Measurements from ENCODE around the gene RBM26. TPM values are rescaled to one million over a fixed set of nuclear protein-coding genes. Genes with fewer than 3 reads are reported as not detected.

RBM26 gene
- total and polyA plus RNA-seq, 2 of the 4 experiments (the other 2 are of a cell fraction), result 17.6 to 18.1 TPM

DNA sequence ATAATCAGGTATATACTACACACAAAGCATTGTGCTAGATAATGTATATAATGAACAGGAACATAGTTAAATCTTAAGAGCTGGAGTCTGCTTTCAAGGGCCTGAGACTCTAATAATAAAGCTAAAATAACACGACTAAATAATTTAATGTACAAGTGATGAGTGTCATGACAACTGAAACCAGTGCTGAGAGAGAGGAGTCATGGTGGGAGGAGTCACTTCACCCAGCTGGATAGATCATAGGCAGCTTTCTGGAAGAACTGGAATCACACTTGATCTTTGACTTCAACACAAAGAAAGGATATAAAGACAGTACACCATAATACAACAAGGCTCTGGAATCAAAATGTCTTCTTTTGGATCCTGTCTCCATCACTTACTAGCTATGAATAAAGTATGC is 7.1 kb downstream of the RBM26 start:
- no peaks in the 10 kb centered on the region for H3K9me3 ChIP-seq (ENCODE audit: control insufficient read depth, insufficient read depth, low read length)
- H2BK20ac ChIP-seq (ENCODE audit: low read depth, low read length), result no peak overlapping the region
- no peak overlapping the region for H4K91ac ChIP-seq (ENCODE audit: insufficient read depth, low read depth, low read length)
- intact Hi-C loops (cut with micrococcal nuclease) (no loop called here), in situ Hi-C loops (cut with MboI; ENCODE audit: low sequenced_read_pairs) (no loop called here), dilution Hi-C loops (cut with HindIII; ENCODE audit: low sequenced_read_pairs, unreplicated experiment) (no loop called here)
- H3K56ac ChIP-seq (ENCODE audit: extremely low read depth, insufficient read depth, low read length), result no peak overlapping the region
- no TSS peak for BruUV-seq (replicated peaks)
- H4K8ac ChIP-seq (ENCODE audit: low read depth in 2 of 2, low read length in 2 of 2), result no peak overlapping the region
- H2BK5ac ChIP-seq (ENCODE audit: low read depth, low read length, poor library complexity, severe bottlenecking), result no peak overlapping the region
- peak; percentile 59; the same call in 1 of the 2 replicates for ATAC-seq (ENCODE audit: low read depth)
- no peak overlapping the region for H2BK120ac ChIP-seq (ENCODE audit: low read depth, low read length)
- WGBS, 2 experiments (ENCODE audit: extremely low coverage in 2 of 2, insufficient read length in 1 of 2), result no CpG with 5 or more reads among the region's 1 CpG
- no peak overlapping the region for H3K23ac ChIP-seq (ENCODE audit: low read depth, low read length)
- no peak overlapping the region for H4K5ac ChIP-seq (ENCODE audit: low read depth, low read length)
- peaks cover 22 to 50% of the 10 kb centered on the region in 2 experiments for H3K79me1 ChIP-seq (ENCODE audit: low read depth in 1 of 2, low read length in 2 of 2)
- no peak overlapping the region for H2AK9ac ChIP-seq (replicated peaks; ENCODE audit: low read depth, low read length, poor library complexity)
- H2AK5ac ChIP-seq (ENCODE audit: low read depth, low read length), result no peak overlapping the region
- H3K4me3 ChIP-seq (ENCODE audit: insufficient read depth, low read depth, low read length), result no peak overlapping the region
- no peaks in the 10 kb centered on the region; the same call in 1 of the 2 replicates for H3K9me1 ChIP-seq (ENCODE audit: insufficient read depth, low read length)
- H3K18ac ChIP-seq (ENCODE audit: low read depth, low read length), result no peak overlapping the region
- peaks cover 9% of the 10 kb centered on the region for H3K36me3 ChIP-seq (ENCODE audit: control insufficient read depth, insufficient read depth, low read length)
- H3K4me2 ChIP-seq (ENCODE audit: low read depth, low read length), result no peak overlapping the region
- peaks cover 3% of the 10 kb centered on the region; the same call in 1 of the 2 replicates for H3K4me1 ChIP-seq (ENCODE audit: control insufficient read depth, insufficient read depth, low read length)
- H2AFZ ChIP-seq (replicated peaks; ENCODE audit: low read length, poor library complexity), result no peak overlapping the region
- H4K20me1 ChIP-seq (ENCODE audit: insufficient read depth, low read length), result peaks cover 29% of the 10 kb centered on the region
- ChIA-PET POLR2A (ENCODE audit: unreplicated experiment) (no interaction called here), CTCF (no interaction called here)
- no peak overlapping the region for H3K14ac ChIP-seq (replicated peaks; ENCODE audit: low read depth, low read length)
- H3K27ac ChIP-seq (ENCODE audit: insufficient read depth, low read length), result no peak overlapping the region
- H2BK15ac ChIP-seq (ENCODE audit: low read depth, low read length), result no peak overlapping the region
- no peak for TF ChIP-seq BHLHE40 (IDR thresholded peaks at IDR 0.05; ENCODE audit: low read depth, low read length)
- TF ChIP-seq MAFK (IDR thresholded peaks at IDR 0.05; ENCODE audit: low read depth, low read length), result no peak
- no peak for TF ChIP-seq MXI1 (IDR thresholded peaks at IDR 0.05; ENCODE audit: borderline replicate concordance, low read depth, low read length)
- TF ChIP-seq CHD1 (IDR thresholded peaks at IDR 0.05; ENCODE audit: low read depth, low read length), result no peak
- no peak for TF ChIP-seq CEBPB (IDR thresholded peaks at IDR 0.05; ENCODE audit: low read depth, low read length)
- TF ChIP-seq RAD21 (IDR thresholded peaks at IDR 0.05; ENCODE audit: low read length), result no peak
- TF ChIP-seq RCOR1 (IDR thresholded peaks at IDR 0.05; ENCODE audit: insufficient replicate concordance, low read length), result no peak
- TF ChIP-seq, protein P1, sequence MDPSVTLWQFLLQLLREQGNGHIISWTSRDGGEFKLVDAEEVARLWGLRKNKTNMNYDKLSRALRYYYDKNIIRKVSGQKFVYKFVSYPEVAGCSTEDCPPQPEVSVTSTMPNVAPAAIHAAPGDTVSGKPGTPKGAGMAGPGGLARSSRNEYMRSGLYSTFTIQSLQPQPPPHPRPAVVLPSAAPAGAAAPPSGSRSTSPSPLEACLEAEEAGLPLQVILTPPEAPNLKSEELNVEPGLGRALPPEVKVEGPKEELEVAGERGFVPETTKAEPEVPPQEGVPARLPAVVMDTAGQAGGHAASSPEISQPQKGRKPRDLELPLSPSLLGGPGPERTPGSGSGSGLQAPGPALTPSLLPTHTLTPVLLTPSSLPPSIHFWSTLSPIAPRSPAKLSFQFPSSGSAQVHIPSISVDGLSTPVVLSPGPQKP (IDR thresholded peaks at IDR 0.05; ENCODE audit: borderline replicate concordance, low read depth, low read length), result no peak
- no peak for TF ChIP-seq FOS (IDR thresholded peaks at IDR 0.05; ENCODE audit: low read depth, low read length)
- TF ChIP-seq, protein P2, sequence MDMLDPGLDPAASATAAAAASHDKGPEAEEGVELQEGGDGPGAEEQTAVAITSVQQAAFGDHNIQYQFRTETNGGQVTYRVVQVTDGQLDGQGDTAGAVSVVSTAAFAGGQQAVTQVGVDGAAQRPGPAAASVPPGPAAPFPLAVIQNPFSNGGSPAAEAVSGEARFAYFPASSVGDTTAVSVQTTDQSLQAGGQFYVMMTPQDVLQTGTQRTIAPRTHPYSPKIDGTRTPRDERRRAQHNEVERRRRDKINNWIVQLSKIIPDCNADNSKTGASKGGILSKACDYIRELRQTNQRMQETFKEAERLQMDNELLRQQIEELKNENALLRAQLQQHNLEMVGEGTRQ (IDR thresholded peaks at IDR 0.05; ENCODE audit: low read depth, low read length), result no peak
- TF ChIP-seq NFE2L2 (IDR thresholded peaks at IDR 0.05; ENCODE audit: low read depth, low read length), result no peak
- no peak for TF ChIP-seq SMC3 (IDR thresholded peaks at IDR 0.05; ENCODE audit: low read depth, low read length)
- TF ChIP-seq POLR2A (IDR thresholded peaks at IDR 0.05; ENCODE audit: low read depth, low read length), result no peak
- no peak for TF ChIP-seq MAZ (IDR thresholded peaks at IDR 0.05; ENCODE audit: borderline replicate concordance, low read depth, low read length)
- no peak for TF ChIP-seq RFX5 (IDR thresholded peaks at IDR 0.05; ENCODE audit: low read depth, low read length)
- TF ChIP-seq, protein P3, sequence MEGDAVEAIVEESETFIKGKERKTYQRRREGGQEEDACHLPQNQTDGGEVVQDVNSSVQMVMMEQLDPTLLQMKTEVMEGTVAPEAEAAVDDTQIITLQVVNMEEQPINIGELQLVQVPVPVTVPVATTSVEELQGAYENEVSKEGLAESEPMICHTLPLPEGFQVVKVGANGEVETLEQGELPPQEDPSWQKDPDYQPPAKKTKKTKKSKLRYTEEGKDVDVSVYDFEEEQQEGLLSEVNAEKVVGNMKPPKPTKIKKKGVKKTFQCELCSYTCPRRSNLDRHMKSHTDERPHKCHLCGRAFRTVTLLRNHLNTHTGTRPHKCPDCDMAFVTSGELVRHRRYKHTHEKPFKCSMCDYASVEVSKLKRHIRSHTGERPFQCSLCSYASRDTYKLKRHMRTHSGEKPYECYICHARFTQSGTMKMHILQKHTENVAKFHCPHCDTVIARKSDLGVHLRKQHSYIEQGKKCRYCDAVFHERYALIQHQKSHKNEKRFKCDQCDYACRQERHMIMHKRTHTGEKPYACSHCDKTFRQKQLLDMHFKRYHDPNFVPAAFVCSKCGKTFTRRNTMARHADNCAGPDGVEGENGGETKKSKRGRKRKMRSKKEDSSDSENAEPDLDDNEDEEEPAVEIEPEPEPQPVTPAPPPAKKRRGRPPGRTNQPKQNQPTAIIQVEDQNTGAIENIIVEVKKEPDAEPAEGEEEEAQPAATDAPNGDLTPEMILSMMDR (conservative IDR thresholded peaks at IDR 0.05; ENCODE audit: low read depth, low read length), result no peak
- no peaks in the 10 kb centered on the region for H3K27me3 ChIP-seq (ENCODE audit: control insufficient read depth, insufficient read depth, low read length)
- H3K4ac ChIP-seq (ENCODE audit: low read depth, low read length), result no peak overlapping the region
- peak; percentile 55 for DNase-seq
- H3K9ac ChIP-seq (ENCODE audit: low read depth, low read length), result no peak overlapping the region

Data from IMR-90 (cell line).